HepG2 (cell line): ENCODE results near the gene APC2. TPM values are rescaled to one million over a fixed set of nuclear protein-coding genes. Genes with fewer than 3 reads are reported as not detected.

Experiments
- AKAP8 ChIP-seq: sonication (generic); formaldehyde crosslinking; IDR thresholded peaks from 2 replicates; pipeline ENCODE4 v1.5.1; 2020; ENCODE audit warnings: mild to moderate bottlenecking, missing genetic modification reagents
- EP300 ChIP-seq, 3 experiments: sonication (generic) in 1 of 3; formaldehyde crosslinking in 1 of 3; IDR thresholded peaks; 2 replicates each; pipeline versions ENCODE4 v1.5.1 to v1.6.1; 2011 to 2020; ENCODE audit warnings: low read depth in 2 of 3, low read length in 2 of 3, borderline replicate concordance in 1 of 3, improper control_type of control experiment in 1 of 3, mild to moderate bottlenecking in 1 of 3, missing genetic modification reagents in 1 of 3, moderate library complexity in 1 of 3
- HES4 ChIP-seq: sonication (generic); formaldehyde crosslinking; IDR thresholded peaks from 2 replicates; pipeline ENCODE4 v1.9.0; 2021; ENCODE audit warnings: mild to moderate bottlenecking, missing genetic modification reagents, borderline replicate concordance
- HNRNPLL ChIP-seq: fragments of 200-400 bp; formaldehyde crosslinking; IDR thresholded peaks from 2 replicates; pipeline ENCODE4 v1.6.1; 2017; ENCODE audit warnings: mild to moderate bottlenecking, low read depth, low read length; ENCODE audit not compliant: poor library complexity, severe bottlenecking
- NR2F6 ChIP-seq, 2 experiments: IDR thresholded peaks; 2 replicates each; pipeline ENCODE4 v1.6.1; 2016; ENCODE audit warnings: antibody characterized with exemption in 1 of 2, mild to moderate bottlenecking in 1 of 2
- PITX1 ChIP-seq: sonication (generic); formaldehyde crosslinking; IDR thresholded peaks from 2 replicates; pipeline ENCODE4 v1.5.1; 2020; ENCODE audit warnings: mild to moderate bottlenecking, missing genetic modification reagents
- PPARG ChIP-seq: conservative IDR thresholded peaks from 2 replicates; pipeline ENCODE4 v1.6.1; 2016; ENCODE audit warnings: missing biosample characterization, missing genetic modification reagents
- TCF7L2 ChIP-seq: IDR thresholded peaks from 2 replicates; pipeline ENCODE4 v1.6.1; 2011; ENCODE audit warnings: mild to moderate bottlenecking, low read depth, low read length, moderate library complexity
- XBP1 ChIP-seq: sonication (generic); formaldehyde crosslinking; IDR thresholded peaks from 2 replicates; pipeline ENCODE4 v1.5.0; 2020; ENCODE audit warnings: missing genetic modification reagents
- ZNF24 ChIP-seq: fragments of 450-650 bp; IDR thresholded peaks from 2 replicates; pipeline ENCODE4 v1.6.1; 2017; ENCODE audit warnings: antibody characterized with exemption, mild to moderate bottlenecking
- ZNF335 ChIP-seq: sonication (generic); formaldehyde crosslinking; IDR thresholded peaks from 2 replicates; pipeline ENCODE4 v1.4.0; 2020; ENCODE audit warnings: missing genetic modification reagents
- ZNF367 ChIP-seq: sonication (generic); formaldehyde crosslinking; IDR thresholded peaks from 2 replicates; pipeline ENCODE4 v1.4.0; 2020; ENCODE audit warnings: missing genetic modification reagents, borderline replicate concordance
- ZNF737 ChIP-seq: sonication (generic); formaldehyde crosslinking; IDR thresholded peaks from 2 replicates; pipeline ENCODE4 v1.5.0; 2020; ENCODE audit warnings: missing genetic modification reagents, mild to moderate bottlenecking, borderline replicate concordance
- ZNF75D ChIP-seq: sonication (generic); formaldehyde crosslinking; IDR thresholded peaks from 2 replicates; pipeline ENCODE4 v1.8.1; 2023; ENCODE audit warnings: missing genetic modification reagents, mild to moderate bottlenecking, borderline replicate concordance
- polyA plus RNA-seq, 8 experiments: library from polyadenylated mRNA; depleted of rRNA in 3 of 8; stranded (reverse) in 7 of 8; unstranded in 1 of 8; fragments of >200 nt; fragmentation: Illumina TruSeq in 4 of 8; extraction: Trizol in 4 of 8; gene quantifications; 2 replicates each; pipeline versions ENCODE4 v1.2.1 to v1.2.3, GENCODE V29; 2011 to 2016; ENCODE audit warnings: low read depth in 4 of 8, missing spikeins in 1 of 8, mixed read lengths in 1 of 8; ENCODE audit not compliant: insufficient read depth in 1 of 8
- total RNA-seq, 5 experiments: library from RNA; depleted of rRNA; stranded (reverse); fragments of >200 nt; fragmentation: Illumina TruSeq; extraction: Trizol; gene quantifications; 2 replicates each; pipeline ENCODE4 v1.2.3, GENCODE V29; 2016; ENCODE audit warnings: low read depth in 1 of 5
- TF ChIP-seq, protein P1 (sequence below): sonication (generic); formaldehyde crosslinking; IDR thresholded peaks from 2 replicates; pipeline ENCODE4 v1.4.0; 2020; ENCODE audit warnings: missing genetic modification reagents, mild to moderate bottlenecking, borderline replicate concordance
- TF ChIP-seq, protein P2 (sequence below): sonication (generic); formaldehyde crosslinking; IDR thresholded peaks from 2 replicates; pipeline ENCODE4 v1.4.0; 2020; ENCODE audit warnings: missing genetic modification reagents, borderline replicate concordance
- TF ChIP-seq, protein P3 (sequence below): sonication (generic); formaldehyde crosslinking; IDR thresholded peaks from 2 replicates; pipeline ENCODE4 v1.5.0; 2020; ENCODE audit warnings: mild to moderate bottlenecking, missing genetic modification reagents

Gene APC2
- total and polyA plus RNA-seq, 2 of the 13 experiments (the other 11 are each of a cell fraction or from before 2014, with no cell fraction given), result 0.08 to 0.22 TPM

DNA sequence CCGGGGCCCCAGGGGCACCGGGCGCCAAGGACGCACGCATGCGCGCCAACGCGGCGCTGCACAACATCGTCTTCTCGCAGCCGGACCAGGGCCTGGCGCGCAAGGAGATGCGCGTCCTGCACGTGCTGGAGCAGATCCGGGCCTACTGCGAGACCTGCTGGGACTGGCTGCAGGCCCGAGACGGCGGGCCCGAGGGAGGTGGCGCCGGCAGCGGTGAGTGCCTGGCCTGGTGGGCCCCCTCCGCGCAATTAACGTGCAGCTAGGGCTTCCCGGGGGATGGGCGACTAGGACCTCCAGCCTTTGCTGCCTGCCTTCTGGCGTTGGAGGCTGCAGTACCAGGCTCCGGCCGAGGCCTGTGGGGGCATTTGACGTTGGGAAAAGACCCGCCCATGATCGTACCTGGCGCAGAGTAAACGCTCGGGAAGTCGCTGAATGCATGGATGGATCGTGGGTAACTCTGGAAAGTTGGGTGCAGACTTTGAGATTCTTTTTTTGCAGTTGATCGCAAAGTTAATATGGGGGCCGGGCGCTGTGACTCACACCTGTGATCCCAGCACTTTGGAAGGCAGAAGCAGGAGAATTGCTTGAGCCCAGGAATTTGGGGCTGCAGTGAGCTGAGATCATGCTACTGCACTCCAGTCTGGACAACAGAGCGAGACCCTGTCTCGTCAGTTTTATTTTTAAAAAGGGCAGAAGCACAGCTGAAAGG lies 7.3 kb downstream of the APC2 start (continued):
- TF ChIP-seq NR2F6 (IDR thresholded peaks at IDR 0.05) (no peak), NR2F6 (CRISPR knock-in tag; IDR thresholded peaks at IDR 0.05) (no peak), HES4 (CRISPR knock-in tag) (no peak), ZNF75D (no peak), TCF7L2 (no peak), ZNF367 (CRISPR knock-in tag) (no peak), PITX1 (CRISPR knock-in tag) (no peak), PPARG (CRISPR knock-in tag) (no peak), AKAP8 (CRISPR knock-in tag) (peak; percentile 89), XBP1 (CRISPR knock-in tag) (no peak), EP300 (IDR thresholded peaks at IDR 0.05; ENCODE audit: low read depth in 2 of 2, low read length in 2 of 2) (no peak), EP300 (CRISPR knock-in tag; IDR thresholded peaks at IDR 0.05; ENCODE audit: borderline replicate concordance) (no peak), HNRNPLL (peak; percentile 87), ZNF737 (CRISPR knock-in tag) (no peak), ZNF335 (CRISPR knock-in tag) (no peak), ZNF24 (no peak)
- TF ChIP-seq, protein P1, sequence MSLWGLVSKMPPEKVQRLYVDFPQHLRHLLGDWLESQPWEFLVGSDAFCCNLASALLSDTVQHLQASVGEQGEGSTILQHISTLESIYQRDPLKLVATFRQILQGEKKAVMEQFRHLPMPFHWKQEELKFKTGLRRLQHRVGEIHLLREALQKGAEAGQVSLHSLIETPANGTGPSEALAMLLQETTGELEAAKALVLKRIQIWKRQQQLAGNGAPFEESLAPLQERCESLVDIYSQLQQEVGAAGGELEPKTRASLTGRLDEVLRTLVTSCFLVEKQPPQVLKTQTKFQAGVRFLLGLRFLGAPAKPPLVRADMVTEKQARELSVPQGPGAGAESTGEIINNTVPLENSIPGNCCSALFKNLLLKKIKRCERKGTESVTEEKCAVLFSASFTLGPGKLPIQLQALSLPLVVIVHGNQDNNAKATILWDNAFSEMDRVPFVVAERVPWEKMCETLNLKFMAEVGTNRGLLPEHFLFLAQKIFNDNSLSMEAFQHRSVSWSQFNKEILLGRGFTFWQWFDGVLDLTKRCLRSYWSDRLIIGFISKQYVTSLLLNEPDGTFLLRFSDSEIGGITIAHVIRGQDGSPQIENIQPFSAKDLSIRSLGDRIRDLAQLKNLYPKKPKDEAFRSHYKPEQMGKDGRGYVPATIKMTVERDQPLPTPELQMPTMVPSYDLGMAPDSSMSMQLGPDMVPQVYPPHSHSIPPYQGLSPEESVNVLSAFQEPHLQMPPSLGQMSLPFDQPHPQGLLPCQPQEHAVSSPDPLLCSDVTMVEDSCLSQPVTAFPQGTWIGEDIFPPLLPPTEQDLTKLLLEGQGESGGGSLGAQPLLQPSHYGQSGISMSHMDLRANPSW (CRISPR knock-in tag), result no peak
- TF ChIP-seq, protein P2, sequence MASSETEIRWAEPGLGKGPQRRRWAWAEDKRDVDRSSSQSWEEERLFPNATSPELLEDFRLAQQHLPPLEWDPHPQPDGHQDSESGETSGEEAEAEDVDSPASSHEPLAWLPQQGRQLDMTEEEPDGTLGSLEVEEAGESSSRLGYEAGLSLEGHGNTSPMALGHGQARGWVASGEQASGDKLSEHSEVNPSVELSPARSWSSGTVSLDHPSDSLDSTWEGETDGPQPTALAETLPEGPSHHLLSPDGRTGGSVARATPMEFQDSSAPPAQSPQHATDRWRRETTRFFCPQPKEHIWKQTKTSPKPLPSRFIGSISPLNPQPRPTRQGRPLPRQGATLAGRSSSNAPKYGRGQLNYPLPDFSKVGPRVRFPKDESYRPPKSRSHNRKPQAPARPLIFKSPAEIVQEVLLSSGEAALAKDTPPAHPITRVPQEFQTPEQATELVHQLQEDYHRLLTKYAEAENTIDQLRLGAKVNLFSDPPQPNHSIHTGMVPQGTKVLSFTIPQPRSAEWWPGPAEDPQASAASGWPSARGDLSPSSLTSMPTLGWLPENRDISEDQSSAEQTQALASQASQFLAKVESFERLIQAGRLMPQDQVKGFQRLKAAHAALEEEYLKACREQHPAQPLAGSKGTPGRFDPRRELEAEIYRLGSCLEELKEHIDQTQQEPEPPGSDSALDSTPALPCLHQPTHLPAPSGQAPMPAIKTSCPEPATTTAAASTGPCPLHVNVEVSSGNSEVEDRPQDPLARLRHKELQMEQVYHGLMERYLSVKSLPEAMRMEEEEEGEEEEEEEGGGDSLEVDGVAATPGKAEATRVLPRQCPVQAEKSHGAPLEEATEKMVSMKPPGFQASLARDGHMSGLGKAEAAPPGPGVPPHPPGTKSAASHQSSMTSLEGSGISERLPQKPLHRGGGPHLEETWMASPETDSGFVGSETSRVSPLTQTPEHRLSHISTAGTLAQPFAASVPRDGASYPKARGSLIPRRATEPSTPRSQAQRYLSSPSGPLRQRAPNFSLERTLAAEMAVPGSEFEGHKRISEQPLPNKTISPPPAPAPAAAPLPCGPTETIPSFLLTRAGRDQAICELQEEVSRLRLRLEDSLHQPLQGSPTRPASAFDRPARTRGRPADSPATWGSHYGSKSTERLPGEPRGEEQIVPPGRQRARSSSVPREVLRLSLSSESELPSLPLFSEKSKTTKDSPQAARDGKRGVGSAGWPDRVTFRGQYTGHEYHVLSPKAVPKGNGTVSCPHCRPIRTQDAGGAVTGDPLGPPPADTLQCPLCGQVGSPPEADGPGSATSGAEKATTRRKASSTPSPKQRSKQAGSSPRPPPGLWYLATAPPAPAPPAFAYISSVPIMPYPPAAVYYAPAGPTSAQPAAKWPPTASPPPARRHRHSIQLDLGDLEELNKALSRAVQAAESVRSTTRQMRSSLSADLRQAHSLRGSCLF (CRISPR knock-in tag), result no peak
- TF ChIP-seq, protein P3, sequence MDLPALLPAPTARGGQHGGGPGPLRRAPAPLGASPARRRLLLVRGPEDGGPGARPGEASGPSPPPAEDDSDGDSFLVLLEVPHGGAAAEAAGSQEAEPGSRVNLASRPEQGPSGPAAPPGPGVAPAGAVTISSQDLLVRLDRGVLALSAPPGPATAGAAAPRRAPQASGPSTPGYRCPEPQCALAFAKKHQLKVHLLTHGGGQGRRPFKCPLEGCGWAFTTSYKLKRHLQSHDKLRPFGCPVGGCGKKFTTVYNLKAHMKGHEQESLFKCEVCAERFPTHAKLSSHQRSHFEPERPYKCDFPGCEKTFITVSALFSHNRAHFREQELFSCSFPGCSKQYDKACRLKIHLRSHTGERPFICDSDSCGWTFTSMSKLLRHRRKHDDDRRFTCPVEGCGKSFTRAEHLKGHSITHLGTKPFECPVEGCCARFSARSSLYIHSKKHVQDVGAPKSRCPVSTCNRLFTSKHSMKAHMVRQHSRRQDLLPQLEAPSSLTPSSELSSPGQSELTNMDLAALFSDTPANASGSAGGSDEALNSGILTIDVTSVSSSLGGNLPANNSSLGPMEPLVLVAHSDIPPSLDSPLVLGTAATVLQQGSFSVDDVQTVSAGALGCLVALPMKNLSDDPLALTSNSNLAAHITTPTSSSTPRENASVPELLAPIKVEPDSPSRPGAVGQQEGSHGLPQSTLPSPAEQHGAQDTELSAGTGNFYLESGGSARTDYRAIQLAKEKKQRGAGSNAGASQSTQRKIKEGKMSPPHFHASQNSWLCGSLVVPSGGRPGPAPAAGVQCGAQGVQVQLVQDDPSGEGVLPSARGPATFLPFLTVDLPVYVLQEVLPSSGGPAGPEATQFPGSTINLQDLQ (CRISPR knock-in tag), result no peak
